Stimulated activated naive CD4-positive, alpha-beta T cell (primary cell): ENCODE results near the gene DLG2.
"Not testable (repeated sequence)": the region's sequence is repeated elsewhere in the genome, so short reads cannot be mapped to it uniquely, and the experiment has no call there.

ENCODE experiments used
- DNase-seq, 6 experiments: peaks; one replicate each; lab custom pipeline; 2025; lab: John Stamatoyannopoulos, UW

Gene DLG2

DNA sequence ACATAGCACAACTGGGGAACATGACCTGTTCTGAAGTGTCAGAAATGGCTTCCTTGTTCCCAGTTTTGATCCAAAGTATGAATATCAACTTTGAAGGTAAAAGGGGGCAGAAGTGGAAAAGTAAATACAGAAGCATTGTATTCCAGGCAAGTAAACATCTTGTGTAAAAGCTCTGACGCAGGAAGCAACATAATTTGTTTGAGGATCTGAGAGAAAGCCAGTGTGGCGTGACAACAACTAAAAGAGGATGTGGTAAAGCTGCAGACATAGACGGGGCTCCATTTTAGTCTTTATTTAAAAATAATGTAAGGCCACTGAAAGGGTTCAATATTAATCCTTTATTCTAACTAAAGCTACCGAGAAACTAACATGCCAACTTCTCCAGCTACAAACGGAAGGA is 310.2 kb downstream of the DLG2 start:
- DNase-seq: no peak

DNA sequence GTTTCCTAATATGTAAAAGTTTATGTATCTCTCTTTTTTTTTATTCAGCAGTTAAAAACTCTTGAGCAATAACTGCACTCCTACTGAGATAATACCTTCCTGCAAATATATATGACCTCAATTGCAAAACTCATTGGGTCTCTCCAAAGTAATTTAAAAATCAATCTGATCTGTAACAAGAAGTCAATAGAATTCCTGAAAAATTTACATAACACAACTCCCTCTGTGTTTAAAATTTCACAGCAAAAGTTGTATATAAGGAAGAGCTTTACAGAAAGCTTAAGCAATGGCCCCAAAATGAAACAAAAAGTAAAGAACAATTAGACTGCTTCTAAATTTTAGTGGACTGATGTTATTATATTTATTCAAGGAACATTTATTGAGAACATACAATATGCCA is 313.4 kb downstream of the DLG2 start:
- DNase-seq: no peak

DNA sequence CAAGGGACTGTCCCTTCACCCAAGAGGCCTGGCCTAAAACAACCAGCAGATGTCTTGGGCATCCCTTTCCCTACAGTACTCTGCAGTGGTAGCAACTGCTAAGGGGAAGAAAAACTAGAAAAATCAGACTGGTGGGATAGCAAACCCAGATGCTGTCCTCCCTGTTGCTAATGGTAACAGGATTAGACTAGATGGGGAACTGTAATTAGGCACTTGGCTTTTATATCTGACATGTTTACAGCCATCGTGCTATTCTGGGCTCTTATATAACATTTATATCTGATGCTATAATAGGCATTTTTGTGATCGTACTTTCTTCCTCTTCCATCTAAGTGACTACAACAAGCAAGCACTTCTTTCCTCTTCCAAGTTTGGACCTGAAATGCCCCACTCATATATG is 316.7 kb downstream of the DLG2 start:
- no peak for DNase-seq

DNA sequence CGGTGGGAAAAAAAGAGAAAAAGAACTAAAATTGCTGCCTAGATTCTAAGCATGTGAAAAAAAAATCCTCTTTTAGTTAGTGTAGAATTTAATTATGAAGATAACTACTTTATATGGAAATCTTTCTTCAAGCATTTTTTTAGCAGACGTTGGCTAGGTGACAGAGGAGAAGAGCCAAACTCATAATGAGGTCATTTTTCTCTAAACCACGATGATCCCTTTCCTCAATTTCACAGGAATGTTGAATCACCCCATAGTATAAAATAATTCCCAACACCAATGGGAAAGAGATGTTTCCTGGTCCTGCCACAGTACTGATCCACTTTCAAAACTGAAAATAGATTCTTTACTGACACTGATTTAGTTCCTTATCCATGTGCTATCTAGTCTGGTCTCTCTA is 319.8 kb downstream of the DLG2 start:
- DNase-seq: no peak

DNA sequence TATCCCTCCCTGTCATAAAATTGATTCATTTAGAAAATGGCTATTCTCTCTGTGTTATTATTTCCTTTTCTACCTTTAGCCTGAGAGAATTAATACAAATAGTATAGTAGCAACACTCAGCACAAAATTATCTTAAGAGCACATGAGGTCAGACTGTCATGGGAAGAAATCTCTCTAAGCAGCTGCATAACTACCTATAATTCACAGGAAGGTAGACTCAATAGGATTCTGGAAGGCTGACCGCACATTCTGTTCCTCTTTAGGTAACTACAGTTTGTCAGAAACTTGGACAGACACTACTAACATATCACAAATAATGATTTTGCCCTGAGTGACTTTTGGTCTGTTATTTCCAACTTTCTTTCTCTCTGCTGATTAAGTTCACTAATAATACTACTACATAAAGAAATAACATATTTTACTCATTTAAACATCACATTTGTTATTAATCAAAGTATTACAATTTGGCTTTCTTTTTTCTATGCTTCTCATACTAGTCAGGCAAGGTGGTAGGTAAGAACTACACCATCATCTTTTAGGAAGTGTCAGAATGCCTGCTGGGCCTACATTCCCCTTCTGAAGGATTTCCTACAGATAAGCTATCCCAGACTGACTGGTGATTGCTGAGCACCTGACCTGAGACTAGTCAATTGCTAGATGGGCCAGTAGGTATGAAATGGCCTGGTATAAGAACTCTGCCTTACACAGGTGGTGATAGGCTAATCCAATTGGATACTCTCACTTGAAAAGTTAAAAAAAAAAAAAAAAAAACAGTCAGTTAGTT is 325.1 kb downstream of the DLG2 start:
- DNase-seq: no peak

DNA sequence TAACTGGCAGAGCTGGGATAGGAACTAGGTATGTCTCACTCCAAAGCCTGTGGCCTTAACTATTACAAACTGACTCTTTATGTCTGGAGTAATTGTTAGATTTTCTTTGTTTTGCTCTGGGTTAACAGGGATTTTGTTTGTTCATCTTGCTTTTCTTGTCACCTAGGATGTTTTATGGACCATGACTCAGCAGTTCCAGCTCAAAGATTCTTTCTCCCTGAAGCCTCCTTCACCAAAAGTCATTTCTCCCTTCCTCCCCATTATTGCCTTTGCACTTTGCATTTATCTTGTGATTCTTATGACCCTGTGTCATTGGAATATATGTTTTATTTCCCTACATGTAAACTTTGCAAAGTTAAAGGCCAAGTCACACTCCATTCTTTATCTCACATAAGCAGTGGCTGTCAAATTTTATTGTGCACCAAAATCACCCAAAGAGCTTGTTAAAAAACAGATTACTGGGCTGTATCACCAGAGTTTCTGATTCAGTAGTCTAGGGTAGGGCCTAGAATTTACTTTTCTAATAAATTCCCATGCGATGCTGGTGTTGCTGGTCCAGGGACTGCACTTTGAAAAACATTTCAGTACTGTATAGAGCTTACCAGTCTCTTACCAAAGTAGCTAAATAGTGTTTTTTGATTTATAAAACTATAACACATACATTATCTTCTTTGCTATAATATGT is 327.7 kb downstream of the DLG2 start:
- DNase-seq: no peak

DNA sequence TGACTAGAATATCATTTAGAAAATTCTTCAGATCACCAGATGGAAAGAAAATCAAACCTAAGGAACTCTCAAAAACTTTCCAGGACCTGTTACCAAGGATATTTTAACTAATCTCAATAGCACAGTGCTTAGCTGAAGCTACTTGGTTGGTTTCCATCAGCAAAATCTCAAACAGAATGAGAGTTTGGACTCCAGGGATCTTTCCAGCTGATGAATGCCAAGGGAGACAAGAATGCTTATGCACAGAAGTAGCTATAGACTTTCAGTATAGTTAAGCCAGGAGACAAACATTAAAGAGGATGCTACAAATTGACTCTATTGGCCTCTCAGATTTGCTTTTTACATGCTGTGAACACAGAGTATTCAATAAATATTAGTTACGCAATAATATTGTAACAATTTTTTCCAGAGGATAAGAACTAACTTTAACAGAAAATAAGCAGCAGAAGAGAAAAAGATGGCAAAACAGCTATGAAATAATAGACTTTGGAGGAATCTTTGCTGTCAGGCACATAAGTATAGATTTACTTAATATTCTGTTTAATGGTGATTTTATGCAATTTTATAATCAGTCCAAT is 331.4 kb downstream of the DLG2 start:
- no peak for DNase-seq

DNA sequence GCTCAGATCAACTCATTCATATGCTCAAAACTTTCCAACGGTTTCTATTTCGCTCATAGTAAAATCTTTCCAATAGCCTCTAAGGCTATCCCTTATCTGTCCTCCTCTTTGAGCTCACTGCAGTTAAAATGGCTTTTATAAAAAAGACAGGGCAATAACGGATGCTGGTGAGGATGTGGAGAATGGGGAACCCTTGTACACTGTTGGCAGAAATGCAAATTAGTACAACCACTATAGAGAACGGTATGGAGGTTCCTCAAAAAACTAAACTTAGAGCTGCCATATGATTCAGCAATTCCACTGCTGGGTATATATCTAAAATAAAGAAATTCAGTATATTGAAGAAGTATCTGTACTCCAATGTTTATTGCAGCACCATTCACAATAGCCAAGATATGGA is 345.6 kb downstream of the DLG2 start:
- no peak for DNase-seq

DNA sequence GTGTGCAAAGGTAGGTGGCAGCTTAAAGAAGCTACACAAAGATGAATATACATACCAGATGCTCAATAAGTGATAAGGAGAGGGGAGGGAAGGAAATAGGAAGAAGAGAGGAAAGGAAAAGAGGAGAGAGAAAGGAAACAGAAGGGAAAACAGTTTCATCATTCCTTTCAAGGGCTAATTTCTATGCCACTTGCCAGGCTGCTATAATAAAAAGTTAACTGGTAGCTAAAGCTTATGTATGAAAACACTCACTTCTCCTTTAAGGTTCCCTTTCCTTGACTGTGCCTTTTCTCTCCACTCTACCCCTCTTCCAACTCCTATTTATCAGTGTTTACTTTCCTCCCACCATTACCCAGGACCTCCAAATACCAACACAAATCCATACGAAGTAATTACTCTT is 347.9 kb downstream of the DLG2 start:
- no peak for DNase-seq

DNA sequence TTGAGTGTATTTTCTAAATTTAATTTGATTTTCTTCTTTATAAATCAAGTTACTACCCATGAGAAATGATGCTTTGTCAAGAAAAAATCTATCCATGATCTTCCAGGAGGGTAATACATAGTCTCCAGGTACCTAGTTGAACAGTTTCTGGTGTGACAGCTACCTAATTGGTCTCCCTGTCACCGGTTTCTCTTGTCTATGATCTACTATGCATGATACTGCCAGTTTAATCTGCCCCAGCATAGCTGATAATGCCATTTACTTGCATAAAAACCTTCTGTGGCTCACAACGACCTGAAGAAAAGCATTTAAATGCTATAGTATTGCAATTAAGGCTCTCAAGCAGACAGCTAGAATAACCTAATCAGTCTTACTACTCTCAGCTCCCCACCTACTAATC is 349.5 kb downstream of the DLG2 start:
- no peak for DNase-seq

DNA sequence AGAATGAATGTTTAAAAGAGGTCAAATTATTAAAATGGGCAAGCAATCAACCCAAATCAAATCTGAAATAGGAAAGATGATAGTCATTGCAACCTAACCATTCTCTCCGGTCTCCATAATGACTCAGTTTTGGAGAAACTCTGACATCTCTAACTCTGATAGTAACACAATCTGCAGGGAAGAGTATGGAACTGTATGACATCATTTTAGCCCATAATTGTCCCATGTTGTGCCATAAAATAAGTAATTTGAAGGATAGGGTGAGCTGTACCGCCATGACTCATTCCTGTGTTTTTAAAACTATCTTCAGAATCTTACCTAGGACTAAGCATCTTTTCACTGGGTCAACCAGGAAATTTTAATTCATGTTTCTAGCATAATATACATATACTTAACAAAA is 350.8 kb downstream of the DLG2 start:
- DNase-seq: no peak

DNA sequence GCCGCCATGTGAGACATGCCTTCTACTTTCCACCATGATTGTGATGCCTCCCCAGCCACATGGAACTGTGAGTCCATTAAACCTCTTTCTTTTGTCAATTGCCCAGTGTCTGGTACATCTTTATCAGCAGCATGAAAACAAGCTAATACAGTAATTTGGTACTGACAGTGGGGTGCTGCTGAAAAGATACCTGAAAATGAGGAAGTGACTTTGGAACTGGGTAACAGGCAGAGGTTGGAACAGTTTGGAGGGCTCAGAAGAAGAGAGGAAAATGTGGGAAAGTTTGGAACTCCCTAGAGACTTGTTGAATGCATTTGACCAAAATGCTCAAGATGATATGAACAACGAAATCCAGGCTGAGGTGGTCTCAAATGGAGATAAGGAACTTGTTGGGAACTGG is 356.8 kb downstream of the DLG2 start:
- DNase-seq: not testable (repeated sequence)

DNA sequence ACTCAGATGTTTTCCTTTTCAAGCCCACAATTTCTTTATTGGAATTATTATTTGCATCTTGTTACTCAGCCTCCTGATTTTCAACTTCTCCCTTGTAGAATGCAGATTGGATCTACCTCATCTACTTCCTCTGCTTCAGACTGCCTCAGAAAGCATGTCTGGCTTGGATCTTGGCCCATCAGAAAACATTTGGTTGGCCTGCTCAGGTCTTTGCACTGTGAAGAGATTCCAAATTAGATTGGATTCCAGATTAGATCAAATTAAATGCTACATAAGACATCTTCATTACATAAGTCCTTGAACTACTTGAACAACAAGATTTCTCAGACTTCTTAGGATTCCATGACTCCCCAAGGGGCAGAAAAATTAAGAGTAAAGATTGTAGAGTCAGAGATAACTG is 358.0 kb downstream of the DLG2 start:
- no peak for DNase-seq

DNA sequence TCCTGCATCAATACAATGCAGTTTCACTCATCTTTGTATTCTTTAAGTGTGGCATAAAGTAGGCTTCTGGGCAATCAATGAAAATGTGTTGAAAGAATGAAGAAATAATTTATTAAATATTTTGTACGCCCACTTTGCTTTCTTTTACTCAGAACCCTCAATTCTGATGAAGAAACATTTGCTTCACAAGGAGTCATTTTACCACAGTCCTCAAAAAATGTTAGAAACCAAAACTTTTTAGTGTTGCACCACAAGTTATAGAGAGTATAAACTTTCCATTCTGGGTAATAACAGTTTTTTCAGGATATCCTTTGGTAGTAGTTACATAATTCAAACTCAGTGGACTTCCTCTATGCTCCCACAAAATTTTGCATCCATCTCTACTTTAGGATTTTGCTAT is 360.5 kb downstream of the DLG2 start:
- no peak for DNase-seq

DNA sequence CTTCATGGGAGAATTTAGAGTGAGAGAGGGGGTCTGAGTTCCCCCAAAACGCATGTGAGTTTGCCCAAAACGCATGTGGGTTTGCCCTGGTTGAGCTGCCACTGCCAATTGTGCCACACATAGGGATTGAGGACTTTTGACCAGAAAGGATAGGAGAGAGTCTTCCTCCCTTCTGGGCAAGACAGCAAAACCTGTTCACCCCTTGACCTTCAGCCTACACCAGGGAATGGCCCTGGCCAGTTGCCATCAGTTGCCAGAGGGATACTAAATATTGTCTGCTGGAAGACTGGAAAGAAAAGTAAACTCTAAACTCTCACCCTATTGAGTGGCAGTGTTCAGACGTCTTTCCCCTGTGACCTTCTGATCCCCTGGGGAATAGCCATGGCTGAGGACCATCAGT is 363.8 kb downstream of the DLG2 start:
- DNase-seq: no peak

DNA sequence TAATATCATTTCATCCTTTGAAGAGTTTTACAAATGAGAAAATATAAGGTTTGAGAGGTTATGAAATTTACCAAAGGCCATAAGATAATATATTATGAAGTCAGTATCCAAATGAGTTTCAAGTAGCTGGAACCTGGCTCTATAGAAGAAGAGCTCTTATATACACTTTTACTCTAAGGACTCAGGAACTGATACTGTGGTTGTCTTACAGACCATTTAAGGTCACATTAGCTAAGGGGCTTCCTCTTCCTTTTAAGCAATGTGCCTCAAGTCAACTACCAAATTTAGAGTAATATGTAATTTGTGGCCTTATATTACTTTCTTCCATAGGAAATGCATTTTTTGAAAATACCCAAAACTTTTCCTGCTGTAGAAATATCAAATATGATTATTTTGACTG is 369.3 kb downstream of the DLG2 start:
- no peak for DNase-seq

DNA sequence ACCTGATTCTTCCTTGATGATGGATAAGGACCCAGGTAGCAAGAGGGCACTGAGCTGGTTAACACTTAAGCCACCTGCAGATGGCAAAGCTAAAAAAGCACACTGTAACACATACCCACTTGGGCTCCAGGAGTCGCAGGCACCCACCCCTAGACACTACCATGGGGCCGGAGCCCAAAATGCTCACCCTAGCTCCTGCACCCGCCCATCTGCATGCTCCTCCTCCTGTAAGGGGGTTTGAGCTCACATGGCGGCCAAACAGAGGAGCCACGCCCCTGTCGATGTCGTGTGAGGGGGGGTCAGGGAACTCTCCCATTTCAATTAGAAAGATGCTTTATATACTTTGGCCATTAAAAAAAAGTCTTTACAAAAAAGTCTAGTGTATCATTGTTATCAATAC is 370.7 kb downstream of the DLG2 start:
- no peak for DNase-seq

DNA sequence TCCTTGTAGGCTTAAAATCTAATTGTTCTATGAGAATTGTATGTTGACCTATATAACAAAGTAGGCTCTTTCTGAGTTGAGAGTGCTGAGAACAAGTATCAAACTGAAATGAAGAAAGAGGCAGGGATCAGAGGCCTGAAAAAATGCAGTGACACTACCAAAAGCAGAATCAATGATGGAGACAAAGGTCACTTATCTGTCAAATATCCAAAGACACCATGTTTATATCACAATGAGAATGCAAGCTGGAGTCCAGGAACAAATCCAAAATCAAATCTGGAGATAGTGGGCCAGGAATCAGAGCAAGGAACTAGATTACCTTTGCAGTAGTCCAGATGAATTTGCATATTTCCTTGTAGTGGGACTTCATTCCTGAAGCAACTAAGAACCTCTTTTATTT is 377.7 kb downstream of the DLG2 start:
- no peak for DNase-seq

DNA sequence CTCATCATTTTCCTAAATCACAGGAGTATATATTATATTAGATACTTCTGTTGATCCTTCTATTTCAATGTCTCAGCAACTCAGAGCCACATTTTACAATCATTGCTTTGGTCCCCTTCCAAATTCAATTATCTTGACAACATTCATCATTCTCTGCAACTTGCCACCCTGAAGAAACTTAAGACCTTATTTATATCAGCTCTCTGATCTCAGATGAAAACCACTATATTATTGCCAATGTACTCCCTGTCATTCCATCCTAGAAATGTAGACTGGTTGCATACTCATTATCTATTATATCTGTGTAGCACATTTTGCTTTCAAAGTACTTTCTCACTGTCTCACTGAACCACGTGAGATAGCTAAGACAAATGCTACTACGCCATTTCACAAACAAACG is 379.3 kb downstream of the DLG2 start:
- no peak for DNase-seq

DNA sequence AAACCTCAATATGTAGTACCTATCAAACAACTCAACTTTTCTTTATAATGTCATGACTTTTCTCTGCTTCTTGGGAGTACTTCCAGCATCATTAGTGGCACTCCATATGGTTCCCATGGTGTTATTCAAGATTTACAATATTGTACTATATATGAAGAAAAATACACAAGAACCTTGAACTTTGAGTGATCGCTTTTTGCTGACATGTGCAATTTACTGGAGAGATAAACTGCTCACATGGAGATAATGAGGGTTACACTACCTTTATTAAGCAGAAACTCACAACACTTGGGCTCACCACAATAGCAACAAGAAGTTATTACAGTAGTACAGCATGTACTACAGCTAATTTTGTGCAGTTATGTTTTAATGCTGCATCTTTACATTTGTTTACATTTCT is 388.2 kb downstream of the DLG2 start:
- no peak for DNase-seq

DNA sequence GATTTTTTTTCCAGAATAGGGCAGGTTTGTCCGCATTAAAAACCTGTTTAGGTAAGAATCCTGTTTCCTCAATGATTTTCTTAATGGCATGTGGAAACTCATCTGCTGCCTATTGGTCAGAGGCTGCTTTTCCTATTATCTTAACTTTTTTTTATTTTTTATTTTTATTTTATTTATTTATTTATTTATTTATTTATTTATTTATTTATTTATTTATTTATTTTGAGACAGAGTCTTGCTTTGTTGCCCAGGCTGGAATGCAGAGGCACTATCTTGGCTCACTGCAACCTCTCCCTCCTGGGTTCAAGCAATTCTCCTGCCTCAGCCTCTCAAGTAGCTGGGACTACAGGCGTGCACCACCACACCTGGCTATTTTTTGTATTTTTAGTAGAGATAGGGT is 389.1 kb downstream of the DLG2 start:
- DNase-seq: not testable (repeated sequence)

DNA sequence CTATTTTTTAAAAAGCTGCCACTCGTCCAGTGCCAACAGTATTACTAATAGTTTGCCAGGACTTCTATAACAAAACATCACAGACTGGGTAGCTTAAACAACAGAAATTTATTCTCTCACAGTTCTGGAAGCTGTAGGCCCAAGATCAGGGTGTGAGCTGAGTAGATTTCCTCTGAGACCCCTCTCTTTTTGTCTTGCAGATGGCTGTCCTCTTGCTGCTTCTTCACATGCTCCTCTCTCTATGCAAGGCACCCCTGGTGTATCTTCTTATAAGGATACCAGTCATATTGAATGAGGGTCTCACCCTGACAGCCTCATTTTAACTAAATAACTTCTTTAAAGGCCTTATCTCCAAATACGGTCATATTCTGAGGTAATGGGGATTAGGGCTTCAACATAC is 390.9 kb downstream of the DLG2 start:
- no peak for DNase-seq

DNA sequence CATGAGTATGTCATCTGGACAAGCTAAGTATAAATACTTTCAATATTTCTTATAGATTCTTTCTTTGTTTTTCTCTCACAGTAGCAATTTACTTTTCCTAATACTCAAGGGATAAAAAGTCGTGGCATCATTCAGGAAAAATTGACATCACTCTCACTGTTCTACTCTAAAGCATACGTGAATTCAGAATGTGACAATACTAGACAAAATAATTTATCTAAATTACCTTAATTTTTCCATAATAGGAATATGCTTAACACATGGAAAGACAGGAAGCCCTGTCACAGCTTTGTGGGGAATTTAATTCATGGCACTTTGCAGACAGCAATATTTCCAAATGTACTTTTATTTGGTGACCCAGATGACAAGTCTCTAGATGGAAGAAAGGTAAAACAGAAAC is 394.6 kb downstream of the DLG2 start:
- DNase-seq: no peak

DNA sequence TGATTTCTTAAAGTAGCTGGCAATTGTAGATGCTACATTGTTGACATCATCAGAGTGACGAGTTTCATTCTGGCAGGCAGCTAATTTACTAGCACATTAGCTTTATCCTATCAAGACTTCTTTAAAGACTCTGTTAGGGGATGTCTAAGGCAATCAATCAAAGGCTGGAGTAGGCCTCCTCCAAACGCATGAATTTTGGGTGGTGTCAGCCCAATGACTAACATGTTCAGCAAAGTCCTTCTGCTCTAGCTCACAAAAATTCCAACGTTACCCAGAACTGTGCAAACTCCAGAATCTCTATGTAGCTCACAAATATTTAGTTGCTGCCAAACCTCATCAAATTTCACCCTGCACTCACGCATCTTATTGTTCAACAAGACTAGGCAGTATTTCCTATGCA is 395.6 kb downstream of the DLG2 start:
- DNase-seq: no peak
